Fibroblast of villous mesenchyme (primary cell): ENCODE results near the gene NRAS. TPM values are rescaled to one million over a fixed set of nuclear protein-coding genes. Genes with fewer than 3 reads are reported as not detected.

Source experiments
- DNase-seq: peaks from one replicate; pipeline ENCODE4 v3.0.0-alpha.2; 2010; ENCODE audit warnings: low read depth
- H3K4me3 ChIP-seq: 2 replicates; pipeline ENCODE4 v1.5.1; 2011; ENCODE audit warnings: low read depth, mild to moderate bottlenecking, low read length
- CTCF ChIP-seq: IDR thresholded peaks from 2 replicates; pipeline ENCODE4 v1.5.1; 2012; ENCODE audit warnings: low read depth, mild to moderate bottlenecking, low read length; ENCODE audit not compliant: insufficient read depth
- total RNA-seq: library from RNA; depleted of rRNA; stranded (reverse); fragments of >200 nt; gene quantifications from 2 replicates; pipeline ENCODE4 v1.2.3, GENCODE V29; 2012

Gene NRAS
- total RNA-seq, 1 donor: 86.8 TPM

DNA sequence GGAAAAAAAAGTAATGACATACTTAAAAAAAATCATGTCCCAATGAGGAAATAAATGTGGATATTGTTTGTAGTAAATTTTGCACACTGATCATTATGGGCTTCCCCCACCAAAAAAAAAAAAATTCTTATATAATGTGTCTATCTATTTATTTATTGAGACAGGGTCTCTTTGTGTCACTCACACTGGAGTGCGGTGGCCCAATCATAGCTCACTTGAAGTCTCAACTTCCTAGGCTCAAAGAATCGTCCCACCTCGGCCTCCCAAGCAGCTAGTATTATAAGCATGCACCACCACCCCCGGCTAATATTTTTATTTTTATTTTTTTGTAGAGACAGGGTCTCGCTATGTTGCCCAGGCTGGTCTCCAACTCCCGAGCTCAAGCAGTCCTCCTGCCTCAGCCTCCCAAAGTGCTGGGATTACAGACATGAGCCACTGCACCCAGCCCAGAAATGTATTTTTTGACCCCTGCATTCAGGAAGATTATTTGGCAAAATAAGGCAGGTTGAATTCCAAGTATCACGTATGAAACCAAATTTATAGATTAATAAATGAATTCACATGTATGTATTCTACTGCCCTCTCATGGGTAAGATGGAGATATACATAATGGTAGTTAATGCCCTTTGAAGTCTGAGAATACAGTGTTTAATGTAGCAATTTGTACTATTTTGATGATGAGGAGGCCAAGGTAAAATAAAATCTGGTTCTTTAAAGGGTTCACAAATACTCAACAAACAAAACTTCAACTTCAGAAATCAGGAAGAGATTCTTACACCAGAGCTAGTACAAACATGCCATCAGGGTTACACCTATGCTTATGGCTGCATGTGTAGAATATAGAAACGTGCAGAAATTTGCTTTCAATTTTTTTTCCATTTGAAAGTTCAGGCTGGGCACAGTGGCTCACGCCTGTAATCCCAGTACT, 45.3 kb downstream of the NRAS start:
- TF ChIP-seq CTCF: peak; percentile 26
- peak; percentile 9 for DNase-seq
- no peak overlapping the region for H3K4me3 ChIP-seq

GRCh38 chr1:114670083-114671010, 46.2 kb downstream of the NRAS start:
- DNase-seq: peak; percentile 83
- peak overlapping the region; percentile 77 for H3K4me3 ChIP-seq
- peak; percentile 4 for TF ChIP-seq CTCF

GRCh38 chr1:114669562-114670082, 46.9 kb downstream of the NRAS start, which contains the start of gene DENND2C:
Gene DENND2C (minus strand): TSS chr1:114670049. CDS start chr1:114625984, 44,065 bp downstream.
- DNase-seq: no peak
- H3K4me3 ChIP-seq: peak within 1 kb of the TSS; percentile 77
- no peak for TF ChIP-seq CTCF

GRCh38 chr1:114668784-114669561, 47.6 kb downstream of the NRAS start:
- TF ChIP-seq CTCF: no peak
- no peak for DNase-seq
- H3K4me3 ChIP-seq: peak overlapping the region; percentile 77

DNA sequence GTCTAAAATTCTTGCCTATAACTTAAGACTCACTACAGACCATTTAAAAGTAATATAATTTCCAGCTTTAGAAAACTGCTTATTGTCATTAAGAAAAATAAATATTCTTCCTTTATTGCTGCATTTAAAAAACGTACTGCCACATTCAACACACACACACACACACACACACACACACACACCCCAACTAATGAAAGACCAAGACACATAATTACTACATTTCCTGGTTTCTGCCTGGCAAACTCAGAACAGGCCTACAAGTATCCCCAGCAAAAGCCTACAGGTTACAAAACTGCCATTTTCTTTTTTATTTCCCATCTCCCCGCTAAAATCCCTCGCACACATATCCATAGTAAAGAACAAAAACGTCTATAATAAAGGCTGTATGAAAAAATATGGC, 48.2 kb downstream of the NRAS start:
- TF ChIP-seq CTCF: no peak
- no peak overlapping the region for H3K4me3 ChIP-seq
- DNase-seq: no peak

DNA sequence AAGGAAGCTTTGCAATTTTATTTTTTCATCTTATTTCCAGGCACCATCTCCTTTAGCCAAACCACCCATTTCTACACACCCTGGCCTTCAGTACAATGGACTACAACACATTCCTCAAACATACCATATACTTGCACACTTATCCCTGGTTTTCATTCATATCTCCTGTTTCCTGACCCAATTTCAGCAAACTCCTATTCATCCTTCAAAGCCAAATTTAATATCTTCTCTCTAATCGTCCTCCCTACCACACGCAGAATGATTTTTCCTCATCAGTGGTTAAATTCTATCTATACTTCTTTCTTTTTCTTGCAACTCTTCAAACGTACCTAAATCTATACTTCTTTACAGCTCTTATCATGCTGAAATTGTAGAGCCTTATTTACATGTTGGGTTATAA, 49.6 kb downstream of the NRAS start:
- TF ChIP-seq CTCF: no peak
- H3K4me3 ChIP-seq: no peak overlapping the region
- DNase-seq: no peak
